Right lobe of liver (tissue), 6 donors: ENCODE results near the gene NME9. TPM values are rescaled to one million over a fixed set of nuclear protein-coding genes. Genes with fewer than 3 reads are reported as not detected.

Experiments used
- ATAC-seq, 4 donors: fragments of 200-7000 bp; cut with Tn5 transposase; one replicate each; pipeline ENCODE4 v1.9.1; 2020; ENCODE audit warnings: mild to moderate bottlenecking in 4 of 4, moderate library complexity in 4 of 4
- DNase-seq, 3 donors: peaks; one replicate each; pipeline ENCODE4 v3.0.0-alpha.2; 2020
- H3K27ac ChIP-seq, 3 donors: fragments of 200-600 bp; one replicate each; pipeline ENCODE4 v1.8.0; 2022
- H3K27me3 ChIP-seq, 2 donors: fragments of 200-600 bp; one replicate each; pipeline ENCODE4 v1.8.0; 2022
- H3K36me3 ChIP-seq, 4 donors: fragments of 200-600 bp; sonication (generic) in 1 of 4; one replicate each; pipeline versions ENCODE4 v1.5.1 to v1.8.0; 2017 to 2022; ENCODE audit warnings: control low read depth in 1 of 4
- H3K4me1 ChIP-seq, 4 donors: fragments of 200-600 bp; sonication (generic) in 1 of 4; one replicate each; pipeline versions ENCODE4 v1.5.1 to v1.8.0; 2017 to 2022; ENCODE audit warnings: control low read depth in 1 of 4
- H3K4me3 ChIP-seq, 3 donors: fragments of 200-600 bp; one replicate each; pipeline ENCODE4 v1.8.0; 2022
- H3K9me3 ChIP-seq, 4 donors: fragments of 200-600 bp; sonication (generic) in 1 of 4; one replicate each; pipeline versions ENCODE4 v1.5.1 to v1.8.0; 2017 to 2022; ENCODE audit warnings: control low read depth in 1 of 4
- POLR2A ChIP-seq: fragments of 450-650 bp; IDR thresholded peaks from one replicate; pipeline ENCODE4 v1.6.1; 2017; ENCODE audit warnings: antibody characterized with exemption, mild to moderate bottlenecking
- WGBS: methylation state at CpG from one replicate; pipeline ENCODE4 v1.1.6; 2018; ENCODE audit warnings: low coverage, low lambda C conversion rate; ENCODE audit not compliant: insufficient coverage; ENCODE audit errors: missing lambda C conversion rate; 5-methylcytosine and 5-hydroxymethylcytosine counted together
- intact Hi-C, 2 donors: fragments of 100-400 bp; cut with DNase I; formaldehyde crosslinking; loops; one replicate each; pipeline versions ENCODE4 v1.11.2 to v1.14.1; 2022
- total RNA-seq, 6 experiments: library from RNA; depleted of rRNA in 2 of 6; stranded (reverse); fragments of >200 nt in 2 of 6; fragmentation: NEBNext Ultra II Directional in 3 of 6; extraction: Animal tissue kit (Norgen Biotek cat#: 25700) in 3 of 6; gene quantifications; one replicate each; pipeline versions ENCODE4 v1.1.0 to v1.2.4, GENCODE V29; 2016 to 2023
- TF ChIP-seq, protein P1 (sequence below), 4 donors: fragments of 200-600 bp in 3 of 4; fragments of 450-650 bp in 1 of 4; IDR thresholded peaks; one replicate each; pipeline versions ENCODE4 v1.5.1 to v1.8.0; 2016 to 2022; ENCODE audit warnings: antibody characterized with exemption in 4 of 4, mild to moderate bottlenecking in 2 of 4
- donor health status: DM: no; HTN: yes; CAD: no.
- donor health status: DM: no; HTN: no; CAD: no.
- donor health status: DM: no; HTN: no; CAD: no.
- donor health status: DM: no; HTN: yes; CAD: no.
- donor health status: DM: no; HTN: yes; CAD: no.

The NME9 gene
- total RNA-seq, 6 experiments from 2014 or later: not detected

DNA sequence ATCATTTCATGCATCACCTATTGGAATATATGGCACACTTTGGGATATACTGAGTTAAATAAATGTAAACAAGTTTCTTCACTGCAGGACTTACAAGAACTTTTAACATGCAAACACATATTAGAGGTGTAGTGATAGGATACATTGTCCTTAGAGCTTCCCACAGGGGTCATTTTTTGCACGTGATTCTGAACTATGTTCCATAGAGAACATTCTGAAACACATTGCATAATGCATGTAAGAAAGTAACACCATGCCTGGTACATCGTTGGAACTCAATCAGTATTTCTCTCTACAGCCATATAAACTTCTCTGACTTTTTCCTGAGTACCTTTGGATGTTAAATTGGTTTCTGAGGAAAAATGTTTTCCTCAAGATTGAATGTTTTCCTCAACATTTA is 47.0 kb upstream of the NME9 start:
- Histone ChIP-seq H3K27me3 (no peaks in the 10 kb centered on the region), H3K36me3 (no peaks in the 10 kb centered on the region)
- intact Hi-C loops: no loop called here

DNA sequence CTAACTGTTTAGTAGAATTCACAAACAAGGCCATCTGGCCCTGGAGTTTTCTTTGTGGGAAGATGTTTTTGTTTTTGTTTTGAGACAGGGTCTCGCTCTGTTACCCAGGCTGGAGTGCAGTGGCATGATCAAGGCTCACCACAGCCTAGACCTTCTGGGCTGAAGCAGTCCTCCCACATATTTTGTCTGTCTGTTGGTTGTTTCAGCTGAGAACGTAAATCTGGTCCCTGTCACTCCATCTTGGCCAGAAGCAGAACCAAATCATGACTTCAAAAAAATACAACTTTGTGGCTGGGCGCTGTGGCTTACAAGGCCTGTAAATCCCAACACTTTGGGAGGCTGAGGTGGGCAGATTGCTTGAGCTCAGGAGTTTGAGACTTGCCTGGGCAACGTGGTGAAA is 45.8 kb upstream of the NME9 start:
- H3K9me3 ChIP-seq: no peaks in the 10 kb centered on the region
- 62% methylated on average over 4 of the region's 4 CpGs for WGBS

More for the DNA sequence above, 47.0 kb upstream of the NME9 start:
- Histone ChIP-seq H3K27ac (no peak overlapping the region), H3K4me3 (no peak overlapping the region), H3K4me1 (peaks cover 0 to 1% (median 0%) of the 10 kb centered on the region in 4 donors), H3K9me3 (no peaks in the 10 kb centered on the region)
- ATAC-seq (no peak), DNase-seq (no peak)
- no peak for TF ChIP-seq POLR2A
- TF ChIP-seq, protein P1, sequence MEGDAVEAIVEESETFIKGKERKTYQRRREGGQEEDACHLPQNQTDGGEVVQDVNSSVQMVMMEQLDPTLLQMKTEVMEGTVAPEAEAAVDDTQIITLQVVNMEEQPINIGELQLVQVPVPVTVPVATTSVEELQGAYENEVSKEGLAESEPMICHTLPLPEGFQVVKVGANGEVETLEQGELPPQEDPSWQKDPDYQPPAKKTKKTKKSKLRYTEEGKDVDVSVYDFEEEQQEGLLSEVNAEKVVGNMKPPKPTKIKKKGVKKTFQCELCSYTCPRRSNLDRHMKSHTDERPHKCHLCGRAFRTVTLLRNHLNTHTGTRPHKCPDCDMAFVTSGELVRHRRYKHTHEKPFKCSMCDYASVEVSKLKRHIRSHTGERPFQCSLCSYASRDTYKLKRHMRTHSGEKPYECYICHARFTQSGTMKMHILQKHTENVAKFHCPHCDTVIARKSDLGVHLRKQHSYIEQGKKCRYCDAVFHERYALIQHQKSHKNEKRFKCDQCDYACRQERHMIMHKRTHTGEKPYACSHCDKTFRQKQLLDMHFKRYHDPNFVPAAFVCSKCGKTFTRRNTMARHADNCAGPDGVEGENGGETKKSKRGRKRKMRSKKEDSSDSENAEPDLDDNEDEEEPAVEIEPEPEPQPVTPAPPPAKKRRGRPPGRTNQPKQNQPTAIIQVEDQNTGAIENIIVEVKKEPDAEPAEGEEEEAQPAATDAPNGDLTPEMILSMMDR (IDR thresholded peaks at IDR 0.05): no peak
- 52% methylated on average over 2 of the region's 2 CpGs for WGBS

GRCh38 chr3:138374573-138375134 is 45.0 kb upstream of the NME9 start:
- ATAC-seq (no peak), DNase-seq (no peak)
- Histone ChIP-seq H3K9me3 (no peaks in the 10 kb centered on the region), H3K36me3 (no peaks in the 10 kb centered on the region), H3K27ac (no peak overlapping the region), H3K27me3 (no peaks in the 10 kb centered on the region), H3K4me1 (no peaks in the 10 kb centered on the region), H3K4me3 (no peak overlapping the region)
- TF ChIP-seq, protein P1 (IDR thresholded peaks at IDR 0.05): no peak
- TF ChIP-seq POLR2A: no peak
- 0% methylated on average over 1 of the region's 2 CpGs for WGBS
- intact Hi-C loops: no loop called here

More for the DNA sequence above, 45.8 kb upstream of the NME9 start:
- H3K4me3 ChIP-seq: no peak overlapping the region
- DNase-seq (no peak), ATAC-seq (no peak)
- intact Hi-C loops: no loop called here
- no peak for TF ChIP-seq POLR2A
- TF ChIP-seq, protein P1 (IDR thresholded peaks at IDR 0.05): no peak
- H3K4me1 ChIP-seq: no peaks in the 10 kb centered on the region
- H3K27me3 ChIP-seq: no peaks in the 10 kb centered on the region
- no peak overlapping the region for H3K27ac ChIP-seq
- H3K36me3 ChIP-seq: no peaks in the 10 kb centered on the region

GRCh38 chr3:138373736-138374094 is 44.1 kb upstream of the NME9 start:
- ATAC-seq: no peak

DNA sequence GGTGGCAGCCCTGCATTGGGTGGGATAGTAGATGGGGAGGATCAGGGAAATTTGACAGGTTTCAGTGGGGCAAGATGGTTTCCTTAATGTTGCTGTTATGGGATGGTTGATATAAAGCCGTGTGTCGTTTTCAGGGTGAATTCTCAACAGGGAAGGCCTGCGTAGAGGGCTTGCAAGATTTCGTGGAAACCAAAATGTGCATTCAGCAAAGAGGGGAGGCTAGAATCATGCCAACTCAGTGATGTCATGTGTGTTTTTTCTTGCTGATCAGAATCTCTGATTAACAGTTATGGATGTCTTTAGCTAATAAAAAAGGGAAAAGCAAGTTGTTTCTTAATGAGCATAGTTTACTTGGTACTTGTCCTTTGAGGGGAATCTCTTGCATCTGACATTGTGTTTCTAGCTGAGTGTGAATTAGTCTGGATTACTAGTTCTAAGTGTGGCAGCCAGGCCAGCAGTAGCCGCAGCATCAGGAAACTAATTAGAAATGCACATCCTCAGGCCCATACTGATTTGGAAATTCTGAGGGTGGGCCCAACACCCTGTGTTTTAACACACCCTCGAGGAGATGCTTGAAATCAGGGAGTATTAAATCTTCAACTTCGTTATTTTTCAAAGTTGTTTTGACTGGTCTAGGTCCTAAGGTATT is 43.6 kb upstream of the NME9 start:
- H3K27ac ChIP-seq: no peak overlapping the region
- no peaks in the 10 kb centered on the region for H3K4me1 ChIP-seq
- DNase-seq (no peak), ATAC-seq (no peak)
- intact Hi-C loops: no loop called here
- no peak for TF ChIP-seq POLR2A
- TF ChIP-seq, protein P1 (IDR thresholded peaks at IDR 0.05): no peak
- no peak overlapping the region for H3K4me3 ChIP-seq
- no peaks in the 10 kb centered on the region for H3K27me3 ChIP-seq
- H3K36me3 ChIP-seq: no peaks in the 10 kb centered on the region
- no peaks in the 10 kb centered on the region for H3K9me3 ChIP-seq
- WGBS: 59% methylated on average over 2 of the region's 7 CpGs

More at GRCh38 chr3:138373736-138374094, 44.1 kb upstream of the NME9 start:
- H3K9me3 ChIP-seq: no peaks in the 10 kb centered on the region
- no peaks in the 10 kb centered on the region for H3K27me3 ChIP-seq
- H3K36me3 ChIP-seq: no peaks in the 10 kb centered on the region
- no peak for TF ChIP-seq POLR2A
- H3K27ac ChIP-seq: no peak overlapping the region
- DNase-seq: no peak
- 92% methylated on average over 5 of the region's 5 CpGs for WGBS
- no peak overlapping the region for H3K4me3 ChIP-seq
- intact Hi-C loops: no loop called here
- no peaks in the 10 kb centered on the region for H3K4me1 ChIP-seq
